GM06990 (cell line): Measurements from ENCODE around the gene DKK2.

ENCODE experiments used
- DNase-seq: peaks from one replicate; pipeline ENCODE4 v3.0.0-alpha.2; 2011; ENCODE audit not compliant: insufficient read length; ENCODE audit errors: extremely low read depth
- H3K27me3 ChIP-seq: replicated peaks from 2 replicates; pipeline ENCODE4 v1.6.0; 2011; ENCODE audit warnings: low read length; ENCODE audit not compliant: control insufficient read depth, insufficient read depth
- H3K36me3 ChIP-seq: 2 replicates; pipeline ENCODE4 v1.5.1; 2011; ENCODE audit warnings: low read length; ENCODE audit not compliant: control insufficient read depth, insufficient read depth
- H3K4me3 ChIP-seq: replicated peaks from 2 replicates; pipeline ENCODE4 v1.5.1; 2011; ENCODE audit warnings: low read depth, mild to moderate bottlenecking, control low read depth, low read length
- CTCF ChIP-seq: IDR thresholded peaks from 2 replicates; pipeline ENCODE4 v1.5.1; 2011; ENCODE audit warnings: low read length, control low read depth, mild to moderate bottlenecking, inconsistent platforms; ENCODE audit not compliant: insufficient read depth, poor library complexity, severe bottlenecking

The DKK2 gene

GRCh38 chr4:107009196-107009968, 26.7 kb downstream of the DKK2 start:
- H3K4me3 ChIP-seq, result no peak overlapping the region
- no peak for DNase-seq
- no peaks in the 10 kb centered on the region for H3K27me3 ChIP-seq
- no peaks in the 10 kb centered on the region for H3K36me3 ChIP-seq
- TF ChIP-seq CTCF, result no peak

DNA sequence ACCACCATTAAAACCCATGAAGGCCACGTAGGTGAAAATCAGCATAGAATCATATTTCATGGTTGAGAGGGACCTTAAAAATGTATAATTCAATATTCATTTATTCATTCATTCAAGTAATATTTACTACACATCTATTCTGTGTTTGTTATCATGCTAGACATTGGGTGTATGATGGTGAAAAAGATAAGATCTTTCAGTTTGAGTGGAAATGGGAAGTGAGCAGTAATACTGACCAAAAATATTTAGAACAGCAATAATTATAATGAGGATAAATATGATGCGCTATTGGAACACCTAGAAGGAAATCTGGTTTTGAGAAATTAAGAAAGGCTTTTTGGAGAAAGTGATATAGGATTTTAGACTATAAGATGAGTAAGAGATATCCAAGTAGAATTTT, 28.0 kb downstream of the DKK2 start:
- TF ChIP-seq CTCF, result no peak
- DNase-seq, result no peak
- Histone ChIP-seq H3K4me3 (no peak overlapping the region), H3K27me3 (no peaks in the 10 kb centered on the region), H3K36me3 (no peaks in the 10 kb centered on the region)

DNA sequence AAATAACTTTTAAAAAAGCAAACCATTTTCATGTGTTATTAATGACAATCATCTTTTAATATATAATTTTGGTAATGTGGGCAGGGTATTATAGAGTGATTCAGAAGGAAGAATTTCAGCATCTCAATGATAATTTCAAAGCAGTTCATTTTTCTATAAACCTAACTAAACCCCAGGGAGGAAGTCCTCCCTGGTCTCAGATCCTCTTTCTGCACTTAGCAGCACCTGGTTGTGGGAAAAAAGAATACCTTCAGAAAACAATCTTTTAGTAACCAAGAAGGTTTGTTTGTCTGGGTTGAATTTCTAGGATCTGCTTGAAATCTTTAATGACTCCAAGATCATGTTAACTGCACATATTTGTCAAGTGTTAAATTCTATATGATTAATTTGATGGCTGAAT, 29.9 kb downstream of the DKK2 start:
- Histone ChIP-seq H3K4me3 (no peak overlapping the region), H3K27me3 (no peaks in the 10 kb centered on the region), H3K36me3 (no peaks in the 10 kb centered on the region)
- no peak for TF ChIP-seq CTCF
- DNase-seq, result no peak

- no peak for TF ChIP-seq CTCF
- Histone ChIP-seq H3K27me3 (no peaks in the 10 kb centered on the region), H3K4me3 (no peak overlapping the region), H3K36me3 (no peaks in the 10 kb centered on the region)
- DNase-seq, result no peak
Measured at GRCh38 chr4:106996490-106996889, 39.6 kb downstream of the DKK2 start.

- no peak for TF ChIP-seq CTCF
- Histone ChIP-seq H3K36me3 (no peaks in the 10 kb centered on the region), H3K4me3 (no peak overlapping the region), H3K27me3 (no peaks in the 10 kb centered on the region)
- no peak for DNase-seq
Measured at GRCh38 chr4:106993827-106994226, 42.3 kb downstream of the DKK2 start.

DNA sequence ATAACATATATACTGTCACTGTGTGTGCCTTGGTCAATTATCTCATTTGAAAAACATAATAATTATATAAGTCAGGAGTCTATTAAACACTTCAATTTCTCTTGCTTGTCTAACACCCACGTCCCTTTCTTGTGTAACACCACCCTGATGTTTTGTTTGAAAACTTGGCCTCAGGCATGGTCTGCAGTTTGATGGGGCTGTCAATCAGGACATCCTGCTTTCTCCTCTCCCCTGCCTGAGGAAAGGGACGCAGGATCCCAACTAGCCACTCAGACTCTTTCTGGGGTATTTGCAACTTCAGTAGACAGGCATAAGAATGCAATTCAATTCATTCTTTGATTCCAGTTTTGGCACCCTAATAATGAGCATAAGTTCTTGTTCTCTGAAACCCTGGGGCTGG, 48.8 kb downstream of the DKK2 start:
- TF ChIP-seq CTCF, result no peak
- no peak for DNase-seq
- no peaks in the 10 kb centered on the region for H3K36me3 ChIP-seq
- H3K27me3 ChIP-seq, result no peaks in the 10 kb centered on the region
- H3K4me3 ChIP-seq, result no peak overlapping the region
